Endothelial cell of umbilical vein (primary cell): ENCODE results near the gene LAMB1. TPM values are rescaled to one million over a fixed set of nuclear protein-coding genes. Genes with fewer than 3 reads are reported as not detected.

Experiments
- BruUV-seq: library from RNA; stranded (reverse); fragments of 400-500 nt; replicated peaks from 2 replicates; lab custom pipeline; 2021; lab: Mats Ljungman, UMichigan
- CTCF ChIA-PET: fragments of 300-600, 350-600 bp; sonication (Branson Sonifier 250); formaldehyde crosslinking; loops from one replicate; lab custom pipeline; 2021; ENCODE audit warnings: antibody characterized with exemption, inconsistent platforms; lab: Charles Lee
- POLR2A ChIA-PET: fragments of 300-600, 350-600 bp; sonication (Branson Sonifier 250); formaldehyde crosslinking; loops from one replicate; lab custom pipeline; 2021; ENCODE audit warnings: antibody characterized with exemption, inconsistent platforms; lab: Charles Lee
- DNase-seq: peaks from one replicate; pipeline ENCODE4 v3.0.0-alpha.2; 2011; ENCODE audit warnings: low read depth, low spot score
- FAIRE-seq: peaks from 2 replicates; lab custom pipeline; 2011; peaks lifted over from hg19 to GRCh38; lab: Jason Lieb, UNC
- H2AFZ ChIP-seq: 2 replicates; pipeline ENCODE4 v1.6.0; 2012; ENCODE audit warnings: low read depth, low read length, control low read depth, inconsistent platforms
- H3K27ac ChIP-seq: 2 replicates; pipeline ENCODE4 v1.5.1; 2011; ENCODE audit warnings: low read depth, mild to moderate bottlenecking, control low read depth, low read length, moderate library complexity; ENCODE audit not compliant: insufficient read depth
- H3K27me3 ChIP-seq, 2 experiments: 2 replicates each; pipeline versions ENCODE4 v1.6.0 to v1.6.1; 2011; ENCODE audit warnings: low read length in 2 of 2, mixed read lengths in 1 of 2; ENCODE audit not compliant: control insufficient read depth in 2 of 2, insufficient read depth in 2 of 2
- H3K36me3 ChIP-seq, 2 experiments: 2 replicates in 1 of 2; 3 replicates in 1 of 2; pipeline ENCODE4 v1.5.1; 2011; ENCODE audit warnings: low read length in 2 of 2, mild to moderate bottlenecking in 1 of 2, moderate library complexity in 1 of 2; ENCODE audit not compliant: control insufficient read depth in 2 of 2, insufficient read depth in 2 of 2; ENCODE audit errors: extremely low read depth in 1 of 2
- H3K4me1 ChIP-seq: 3 replicates; pipeline ENCODE4 v1.5.1; 2011; ENCODE audit warnings: mild to moderate bottlenecking, low read length; ENCODE audit not compliant: control insufficient read depth, insufficient read depth; ENCODE audit errors: extremely low read depth
- H3K4me2 ChIP-seq: 2 replicates; pipeline ENCODE4 v1.6.1; 2011; ENCODE audit warnings: low read length, control low read depth, mixed read lengths; ENCODE audit not compliant: insufficient read depth
- H3K4me3 ChIP-seq, 3 experiments: fragments of 200-600 bp in 1 of 3; sonication (generic), shearing (Covaris generic) in 1 of 3; replicated peaks in 1 of 3; 2 replicates each; pipeline ENCODE4 v1.5.1; 2011 to 2016; ENCODE audit warnings: control low read depth in 3 of 3, low read length in 3 of 3, mild to moderate bottlenecking in 2 of 3, inconsistent platforms in 1 of 3, low read depth in 1 of 3, moderate library complexity in 1 of 3; ENCODE audit not compliant: insufficient read depth in 1 of 3
- H3K79me2 ChIP-seq: 2 replicates; pipeline ENCODE4 v1.6.0; 2012; ENCODE audit warnings: low read length, inconsistent platforms; ENCODE audit not compliant: control insufficient read depth, insufficient read depth
- H3K9ac ChIP-seq: replicated peaks from 2 replicates; pipeline ENCODE3; 2011; ENCODE audit warnings: low read length, control low read depth; ENCODE audit not compliant: insufficient read depth; ENCODE audit errors: extremely low read depth
- H3K9me1 ChIP-seq: replicated peaks from 3 replicates; pipeline ENCODE4 v1.6.0; 2011; ENCODE audit warnings: mild to moderate bottlenecking, low read length; ENCODE audit not compliant: control insufficient read depth, insufficient read depth; ENCODE audit errors: extremely low read depth
- H3K9me3 ChIP-seq: replicated peaks from 2 replicates; pipeline ENCODE4 v1.5.1; 2012; ENCODE audit warnings: low read length, inconsistent platforms; ENCODE audit not compliant: control insufficient read depth, insufficient read depth
- H4K20me1 ChIP-seq: replicated peaks from 2 replicates; pipeline ENCODE3; 2011; ENCODE audit warnings: mild to moderate bottlenecking, low read length; ENCODE audit not compliant: control insufficient read depth, insufficient read depth; ENCODE audit errors: extremely low read depth
- EZH2 ChIP-seq: IDR thresholded peaks from 2 replicates; pipeline ENCODE4 v1.6.1; 2012; ENCODE audit warnings: borderline replicate concordance, low read depth, mild to moderate bottlenecking, moderate library complexity, low read length, inconsistent platforms; ENCODE audit not compliant: severe bottlenecking
- FOS ChIP-seq: IDR thresholded peaks from 2 replicates; pipeline ENCODE4 v1.6.1; 2011; ENCODE audit warnings: mild to moderate bottlenecking, low read length, moderate library complexity, borderline replicate concordance; ENCODE audit not compliant: insufficient read depth
- GATA2 ChIP-seq: IDR thresholded peaks from 2 replicates; pipeline ENCODE4 v1.7.0; 2011; ENCODE audit warnings: low read depth, mild to moderate bottlenecking, moderate library complexity, mixed read lengths, low read length; ENCODE audit not compliant: insufficient read length, insufficient read depth
- JUN ChIP-seq: IDR thresholded peaks from 2 replicates; pipeline ENCODE4 v1.6.1; 2011; ENCODE audit warnings: borderline replicate concordance, low read depth; ENCODE audit not compliant: insufficient read length, insufficient read depth
- MYC ChIP-seq: IDR thresholded peaks from one replicate; pipeline ENCODE4 v1.6.1; 2011; ENCODE audit warnings: mild to moderate bottlenecking, low read depth, low read length
- POLR2A ChIP-seq: IDR thresholded peaks from 2 replicates; pipeline ENCODE4 v1.6.1; 2012; ENCODE audit warnings: low read depth, mild to moderate bottlenecking, control low read depth, low read length
- POLR2AphosphoS5 ChIP-seq: IDR thresholded peaks from 2 replicates; pipeline ENCODE4 v1.6.1; 2012; ENCODE audit warnings: low read depth, mild to moderate bottlenecking, control low read depth, low read length, moderate library complexity; ENCODE audit not compliant: insufficient read depth
- dilution Hi-C: fragments of 300-500 bp; cut with MboI; formaldehyde crosslinking; loops from one replicate; pipeline ENCODE4 v1.15.0; 2019; ENCODE audit warnings: low sequenced_read_pairs; ENCODE audit not compliant: extremely low pct_ligation_motif_present
- intact Hi-C: fragments of 100-400 bp; cut with micrococcal nuclease; formaldehyde crosslinking; loops from one replicate; pipeline ENCODE4 v1.10.0; 2022
- polyA plus RNA-seq, 4 experiments: library from polyadenylated mRNA; depleted of rRNA in 3 of 4; stranded (reverse) in 3 of 4; unstranded in 1 of 4; fragments of >200 nt; gene quantifications; 2 replicates each; pipeline versions ENCODE4 v1.2.1 to v1.2.3, GENCODE V29; 2011 to 2012; ENCODE audit warnings: missing spikeins in 1 of 4
- total RNA-seq: library from RNA; stranded (reverse); gene quantifications from 2 replicates; pipeline ENCODE4 v1.2.3, GENCODE V29; 2021
- TF ChIP-seq, protein P1 (sequence below), 2 donors: IDR thresholded peaks; 1 replicate in 1 of 2; 2 replicates in 1 of 2; pipeline ENCODE4 v1.5.1; 2011; ENCODE audit warnings: low read length in 2 of 2, mild to moderate bottlenecking in 2 of 2, moderate library complexity in 2 of 2, control low read depth in 1 of 2, inconsistent platforms in 1 of 2, low read depth in 1 of 2; ENCODE audit not compliant: insufficient read depth in 1 of 2; ENCODE audit errors: extremely low read depth in 1 of 2
- TF ChIP-seq, protein P2 (sequence below): IDR thresholded peaks from 2 replicates; pipeline ENCODE4 v1.6.1; 2011; ENCODE audit not compliant: insufficient read depth, insufficient read length

The LAMB1 gene
- total and polyA plus RNA-seq, 2 donors (not counting 3 experiments of a cell fraction or from before 2014, with no cell fraction given), result 588 to 703 TPM

DNA sequence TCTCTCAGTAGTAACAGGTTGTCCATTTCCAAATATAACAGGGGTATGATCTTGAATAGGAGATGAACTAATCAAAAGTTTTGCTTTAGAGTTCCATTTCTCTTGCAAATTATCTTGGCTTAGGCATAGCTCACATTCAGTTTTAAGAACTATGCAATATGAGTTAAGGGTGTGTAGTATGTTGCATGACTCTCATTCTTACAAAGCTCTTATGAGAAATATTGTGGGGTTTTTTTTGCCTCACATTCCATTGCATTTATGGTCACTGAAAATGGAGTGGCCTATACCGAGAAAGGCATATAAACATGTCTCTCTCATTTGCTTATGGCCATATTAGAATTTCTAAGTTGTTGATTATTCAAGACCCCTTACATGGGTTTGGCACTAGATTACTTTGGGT is 48.5 kb upstream of the LAMB1 start:
- no peak for TF ChIP-seq FOS
- no peak for TF ChIP-seq MYC
- no peak for TF ChIP-seq GATA2
- TF ChIP-seq, protein P1, sequence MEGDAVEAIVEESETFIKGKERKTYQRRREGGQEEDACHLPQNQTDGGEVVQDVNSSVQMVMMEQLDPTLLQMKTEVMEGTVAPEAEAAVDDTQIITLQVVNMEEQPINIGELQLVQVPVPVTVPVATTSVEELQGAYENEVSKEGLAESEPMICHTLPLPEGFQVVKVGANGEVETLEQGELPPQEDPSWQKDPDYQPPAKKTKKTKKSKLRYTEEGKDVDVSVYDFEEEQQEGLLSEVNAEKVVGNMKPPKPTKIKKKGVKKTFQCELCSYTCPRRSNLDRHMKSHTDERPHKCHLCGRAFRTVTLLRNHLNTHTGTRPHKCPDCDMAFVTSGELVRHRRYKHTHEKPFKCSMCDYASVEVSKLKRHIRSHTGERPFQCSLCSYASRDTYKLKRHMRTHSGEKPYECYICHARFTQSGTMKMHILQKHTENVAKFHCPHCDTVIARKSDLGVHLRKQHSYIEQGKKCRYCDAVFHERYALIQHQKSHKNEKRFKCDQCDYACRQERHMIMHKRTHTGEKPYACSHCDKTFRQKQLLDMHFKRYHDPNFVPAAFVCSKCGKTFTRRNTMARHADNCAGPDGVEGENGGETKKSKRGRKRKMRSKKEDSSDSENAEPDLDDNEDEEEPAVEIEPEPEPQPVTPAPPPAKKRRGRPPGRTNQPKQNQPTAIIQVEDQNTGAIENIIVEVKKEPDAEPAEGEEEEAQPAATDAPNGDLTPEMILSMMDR (IDR thresholded peaks at IDR 0.05; ENCODE audit: extremely low read depth in 1 of 2, insufficient read depth in 1 of 2, low read depth in 1 of 2, low read length in 2 of 2), result no peak
- no peak for TF ChIP-seq POLR2AphosphoS5
- TF ChIP-seq, protein P2, sequence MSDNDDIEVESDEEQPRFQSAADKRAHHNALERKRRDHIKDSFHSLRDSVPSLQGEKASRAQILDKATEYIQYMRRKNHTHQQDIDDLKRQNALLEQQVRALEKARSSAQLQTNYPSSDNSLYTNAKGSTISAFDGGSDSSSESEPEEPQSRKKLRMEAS, result no peak
- no peak for TF ChIP-seq EZH2
- no peak for TF ChIP-seq JUN
- TF ChIP-seq POLR2A, result no peak
- H3K79me2 ChIP-seq, result no peaks in the 10 kb centered on the region
- no peak overlapping the region for H3K9ac ChIP-seq
- no peak for DNase-seq
- no peaks in the 10 kb centered on the region for H3K36me3 ChIP-seq
- FAIRE-seq, result no peak
- no peak overlapping the region for H2AFZ ChIP-seq
- no peak overlapping the region for H3K4me2 ChIP-seq
- BruUV-seq, result no TSS peak
- H3K4me3 ChIP-seq, result no peak overlapping the region
- no peaks in the 10 kb centered on the region for H4K20me1 ChIP-seq
- ChIA-PET CTCF (no interaction called here), POLR2A (no interaction called here)
- H3K9me3 ChIP-seq, result no peaks in the 10 kb centered on the region
- no peaks in the 10 kb centered on the region for H3K9me1 ChIP-seq
- dilution Hi-C loops (no loop called here), intact Hi-C loops (no loop called here)
- H3K27ac ChIP-seq, result no peak overlapping the region
- H3K4me1 ChIP-seq, result peaks cover 4% of the 10 kb centered on the region
- H3K27me3 ChIP-seq, result no peaks in the 10 kb centered on the region
